ENCODE results near the gene MYO18B.

The MYO18B gene

DNA sequence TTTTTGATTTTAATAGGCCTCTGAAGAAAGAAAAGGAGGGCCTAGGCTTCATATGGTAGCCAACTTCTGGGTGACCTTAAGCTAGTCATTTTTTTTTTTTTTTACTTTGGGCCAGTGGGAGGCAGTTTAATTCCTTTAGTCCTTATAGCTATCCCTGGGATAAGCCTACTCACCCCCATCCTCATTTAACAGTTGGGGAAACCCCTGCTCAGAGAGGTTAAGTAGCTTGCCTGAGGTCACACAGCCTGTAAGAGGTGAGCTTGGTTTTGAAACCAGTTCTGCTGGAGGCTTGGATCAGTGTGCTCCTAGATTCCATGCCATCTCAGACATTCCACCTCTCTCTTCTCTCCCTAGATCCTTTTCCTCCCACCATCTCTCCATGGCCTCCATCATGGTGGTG, 86.4 kb downstream of the MYO18B start:
- no peak for DNase-seq (ENCODE audit: low spot score)

DNA sequence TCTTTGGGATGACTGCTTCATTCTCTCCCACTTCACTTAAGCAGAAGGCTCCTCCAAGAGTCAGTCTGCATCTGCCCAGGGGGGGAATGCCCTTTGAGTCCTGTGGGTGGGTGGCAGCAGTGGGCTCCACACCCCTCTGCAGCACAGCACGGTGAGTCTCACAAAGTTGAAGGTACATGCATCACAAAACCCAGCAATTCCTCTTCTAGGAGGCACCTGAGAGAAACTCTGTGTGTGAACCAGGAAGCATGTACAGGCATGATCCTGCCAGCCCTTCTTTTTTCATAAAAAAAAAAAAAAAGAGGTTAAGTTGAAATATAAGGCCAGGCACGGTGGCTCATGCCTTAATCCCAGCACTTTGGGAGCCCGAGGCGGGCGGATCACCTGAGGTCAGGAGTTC, 87.2 kb downstream of the MYO18B start:
- DNase-seq (ENCODE audit: low spot score), result no peak

DNA sequence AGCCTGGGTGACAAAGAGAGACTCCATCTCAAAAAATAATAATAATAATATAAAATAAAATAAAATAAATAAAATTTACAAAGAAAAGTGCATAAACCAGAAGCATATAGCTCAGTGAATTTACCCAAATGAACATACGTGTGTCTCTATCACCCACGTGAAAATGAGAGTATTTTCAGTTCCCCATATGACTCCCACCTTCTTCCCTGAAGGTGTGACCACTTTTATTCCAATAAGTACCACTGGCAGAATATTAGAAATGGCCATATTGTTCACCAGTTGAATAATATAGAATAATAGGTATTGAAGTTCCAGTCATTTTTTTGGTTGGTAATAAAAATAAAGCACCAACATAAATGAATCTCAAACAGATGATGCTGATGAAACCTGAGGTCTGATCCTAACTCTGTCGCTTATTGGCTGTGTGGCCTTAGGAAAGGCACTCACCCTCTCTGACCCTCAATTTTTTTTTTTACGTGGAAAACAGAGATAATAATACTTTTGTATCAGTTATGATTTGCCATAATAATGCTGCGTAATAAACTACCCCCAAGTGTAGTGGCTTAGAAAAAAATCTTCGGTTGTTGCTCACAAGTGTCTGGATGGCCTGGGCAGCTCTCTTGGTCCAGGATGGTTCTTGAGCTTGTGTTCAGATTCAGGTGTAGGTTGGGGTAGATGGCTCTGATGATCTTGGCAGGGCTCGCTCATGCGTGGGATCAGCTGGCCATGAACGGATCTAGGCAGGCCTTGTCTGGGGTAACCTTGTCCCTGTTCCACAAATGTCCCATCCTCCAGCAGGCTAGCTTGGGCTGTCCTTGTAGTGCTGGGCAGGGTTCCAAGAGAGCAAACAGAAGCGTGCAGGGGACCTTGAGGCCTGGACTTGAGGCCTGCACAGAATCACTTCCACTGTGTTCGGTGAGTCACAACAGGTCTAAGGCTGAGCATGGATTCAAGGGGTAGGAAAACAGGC, 88.1 kb downstream of the MYO18B start:
- no peak for DNase-seq (ENCODE audit: low spot score)

- no peak for DNase-seq (ENCODE audit: low spot score)
Observed at GRCh38 chr22:25833091-25833490, 91.1 kb downstream of the MYO18B start.

DNA sequence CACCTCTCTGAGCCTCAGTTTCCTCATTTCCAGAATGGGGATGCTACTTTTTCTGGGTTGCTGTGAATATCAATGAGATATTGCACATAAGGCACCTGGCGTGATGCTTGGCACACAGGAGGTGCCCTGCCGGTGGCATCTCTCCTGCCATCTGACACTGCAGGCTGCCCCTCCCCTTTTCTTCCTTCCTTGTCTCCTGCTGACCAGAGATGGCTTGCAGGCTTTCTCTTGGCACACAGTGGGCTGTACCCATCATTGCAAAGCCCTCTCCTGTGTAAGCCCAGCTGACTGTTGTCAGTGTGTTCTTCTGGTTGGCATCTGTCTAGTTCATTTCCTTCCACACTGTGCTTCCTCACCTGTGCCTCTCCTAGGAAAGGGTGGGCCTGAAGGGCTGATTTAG, 91.7 kb downstream of the MYO18B start:
- no peak for DNase-seq (ENCODE audit: low spot score)

DNA sequence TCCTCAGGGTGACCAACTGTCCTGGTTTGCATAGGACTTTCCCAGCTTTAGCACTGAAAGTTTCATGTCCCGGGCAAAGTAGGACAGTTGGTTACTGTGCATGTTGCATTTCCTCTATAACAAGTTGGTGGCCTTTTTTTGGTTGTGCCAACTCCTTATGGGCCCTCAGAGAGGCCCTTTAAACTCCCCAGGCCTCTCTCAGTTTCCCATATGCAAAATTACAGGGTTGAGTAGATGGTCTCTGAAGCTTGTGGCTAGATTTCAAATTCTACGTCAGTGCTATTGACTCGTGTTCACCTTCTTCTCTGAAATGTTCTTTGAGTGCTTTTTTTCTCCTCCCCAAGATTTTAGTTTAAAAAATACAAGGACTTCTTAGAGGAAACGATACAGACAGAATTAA, 92.5 kb downstream of the MYO18B start:
- DNase-seq (ENCODE audit: low spot score), result no peak

GRCh38 chr22:25835348-25835747, 93.4 kb downstream of the MYO18B start:
- DNase-seq (ENCODE audit: low spot score), result no peak

DNA sequence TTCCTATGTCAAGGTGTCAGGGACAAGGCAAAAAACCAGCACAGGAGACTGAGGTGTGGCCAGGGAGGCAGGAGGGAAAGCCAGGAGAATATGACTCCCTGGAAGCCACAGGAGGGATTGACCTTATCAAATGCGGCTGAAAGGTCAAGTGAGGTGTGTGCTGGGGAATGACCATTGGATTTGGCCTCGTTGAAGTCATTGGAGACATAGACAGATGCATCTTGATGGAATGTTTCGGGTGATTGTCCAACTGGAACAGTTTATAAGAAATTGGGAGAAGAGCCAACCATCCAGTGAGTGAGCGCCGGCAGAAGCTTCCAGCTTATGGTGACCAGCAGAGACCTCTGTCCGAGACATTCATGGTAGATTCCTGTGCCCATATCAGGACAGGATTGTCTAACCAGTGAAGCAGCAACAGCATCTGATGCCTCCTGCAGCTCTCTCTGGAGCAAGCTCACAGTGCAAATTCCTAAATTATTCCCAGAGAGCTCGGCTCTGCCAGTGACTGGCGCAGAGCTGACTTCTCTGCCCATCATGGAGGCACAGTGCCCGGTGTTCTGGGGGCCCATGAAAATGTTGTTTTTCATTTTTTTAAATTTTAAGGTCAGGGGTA, 95.4 kb downstream of the MYO18B start:
- no peak for DNase-seq (ENCODE audit: low spot score)

DNA sequence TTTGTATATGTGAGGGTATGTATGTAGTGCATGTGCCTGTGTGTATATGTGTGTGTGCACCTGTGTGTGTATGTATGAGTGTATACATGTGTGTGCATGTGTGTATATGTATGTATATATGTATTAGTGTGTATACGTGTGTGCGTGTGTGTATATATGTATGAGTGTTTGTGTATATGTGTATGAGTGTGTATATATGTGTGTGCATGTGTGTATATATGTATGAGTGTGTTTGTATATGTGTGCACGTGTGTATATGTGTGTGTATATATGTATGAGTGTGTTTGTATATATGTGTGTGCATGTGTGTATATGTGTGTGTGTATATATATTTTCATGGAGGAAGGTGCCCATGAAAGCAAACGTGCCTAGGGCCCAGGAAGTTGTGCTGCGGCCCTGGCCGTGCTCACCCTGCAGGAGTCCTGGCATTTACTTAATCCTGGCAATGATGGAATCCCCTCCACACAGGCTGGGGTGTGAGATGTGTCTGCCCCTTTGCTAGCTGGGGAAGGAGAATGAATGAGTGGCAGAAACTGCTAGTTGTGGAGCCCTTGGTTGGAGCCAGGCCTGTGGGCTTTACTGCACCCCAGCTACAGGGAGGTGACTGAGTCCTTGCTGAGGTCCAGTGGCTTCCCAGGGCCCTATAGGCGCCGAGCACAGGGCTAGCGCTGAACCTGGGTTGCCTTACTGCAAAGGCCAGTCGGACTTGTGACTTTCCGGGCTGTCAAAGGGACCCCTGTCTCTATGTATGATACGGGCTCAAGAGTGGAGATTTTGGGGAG, 97.2 kb downstream of the MYO18B start:
- no peak for DNase-seq (ENCODE audit: low spot score)

DNA sequence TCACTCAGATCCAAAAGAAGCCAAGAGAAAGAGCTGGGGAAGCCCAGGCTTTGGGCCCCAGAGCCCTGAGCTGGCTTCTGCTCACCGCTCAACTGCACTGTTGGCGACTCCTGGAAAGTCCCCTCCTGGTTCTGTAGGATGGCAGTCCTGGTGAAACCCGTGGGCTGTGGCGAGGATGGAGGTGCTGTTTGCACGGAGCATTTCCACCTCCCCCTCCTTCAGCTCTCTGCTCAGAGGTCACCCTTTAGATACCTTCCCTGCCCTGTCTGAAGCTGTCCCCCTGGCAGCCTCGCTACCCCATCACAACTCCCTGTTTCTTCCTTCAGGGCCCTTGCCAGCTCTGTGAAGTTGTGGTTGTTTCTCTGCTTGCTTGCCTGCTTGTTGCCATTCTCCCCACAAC, 97.8 kb downstream of the MYO18B start:
- DNase-seq (ENCODE audit: low spot score), result no peak

- no peak for DNase-seq (ENCODE audit: low spot score)
Observed at GRCh38 chr22:25840167-25840566, 98.2 kb downstream of the MYO18B start.

- no peak for DNase-seq (ENCODE audit: low spot score)
Observed at GRCh38 chr22:25840891-25841290, 98.9 kb downstream of the MYO18B start.

DNA sequence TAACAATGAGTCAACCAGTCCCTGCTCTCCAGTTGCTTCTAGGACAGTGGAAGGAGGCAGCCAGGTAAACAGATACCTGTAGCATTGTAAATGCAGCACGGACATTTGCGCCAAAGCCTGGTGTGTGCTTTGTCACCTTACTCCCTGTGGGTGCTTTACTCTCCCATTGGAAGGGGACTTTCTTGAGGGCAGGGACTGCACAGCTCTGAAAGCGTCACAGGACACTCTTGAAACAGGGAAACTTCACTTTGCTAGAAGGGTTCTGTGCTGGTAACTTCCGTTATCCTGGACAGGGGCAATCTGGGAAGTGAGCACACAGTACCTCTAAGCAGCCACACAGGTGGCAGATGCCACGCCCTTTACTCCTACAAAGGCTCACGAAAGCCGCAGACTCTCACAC, 99.8 kb downstream of the MYO18B start:
- no peak for DNase-seq (ENCODE audit: low spot score)

- no peak for DNase-seq (ENCODE audit: low spot score)
Observed at GRCh38 chr22:25843660-25844405, 101.8 kb downstream of the MYO18B start.

DNA sequence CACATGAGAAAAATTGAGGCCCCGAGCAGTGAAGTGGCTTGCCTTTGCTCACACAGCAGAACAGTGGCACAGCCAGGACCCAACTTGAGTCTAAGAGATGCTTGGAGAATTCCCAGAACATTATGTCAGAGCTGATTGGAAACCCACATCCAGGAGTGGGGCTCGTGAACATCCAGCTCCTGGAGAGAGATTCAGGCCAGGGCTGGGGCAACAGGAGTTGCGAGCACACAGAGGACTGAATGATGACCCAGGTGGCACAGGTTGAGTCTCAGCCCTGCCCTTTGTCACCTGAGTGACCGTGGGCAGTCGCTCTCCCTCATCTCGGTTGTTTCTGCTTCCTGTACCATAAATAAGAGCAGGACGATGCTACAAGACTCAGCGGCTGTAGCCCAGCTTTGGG, 102.6 kb downstream of the MYO18B start:
- no peak for DNase-seq (ENCODE audit: low spot score)

- no peak for DNase-seq (ENCODE audit: low spot score)
Observed at GRCh38 chr22:25845985-25846745, 104.2 kb downstream of the MYO18B start.

GRCh38 chr22:25847451-25847850, 105.5 kb downstream of the MYO18B start:
- no peak for DNase-seq (ENCODE audit: low spot score)

GRCh38 chr22:25848954-25849353, 107.0 kb downstream of the MYO18B start:
- no peak for DNase-seq (ENCODE audit: low spot score)

DNA sequence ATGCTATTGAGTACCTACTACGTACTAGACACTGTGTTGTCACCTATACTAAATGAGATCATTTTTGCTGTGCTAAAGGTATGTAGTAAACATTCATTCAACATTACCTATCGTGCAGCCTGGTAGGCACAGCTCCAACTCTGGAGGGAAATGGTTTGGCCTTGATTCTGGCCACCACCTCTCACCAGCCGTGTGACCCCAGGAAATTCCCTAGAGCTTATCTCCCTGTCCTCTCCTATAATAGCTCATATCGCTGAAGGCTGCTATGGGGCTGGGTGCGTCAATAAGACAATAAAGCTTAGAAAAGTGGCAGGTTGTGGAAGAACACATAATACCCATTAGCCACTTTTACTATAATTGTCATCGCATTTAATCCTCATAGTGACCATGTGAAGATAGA, 107.5 kb downstream of the MYO18B start:
- DNase-seq (ENCODE audit: low spot score), result no peak

DNA sequence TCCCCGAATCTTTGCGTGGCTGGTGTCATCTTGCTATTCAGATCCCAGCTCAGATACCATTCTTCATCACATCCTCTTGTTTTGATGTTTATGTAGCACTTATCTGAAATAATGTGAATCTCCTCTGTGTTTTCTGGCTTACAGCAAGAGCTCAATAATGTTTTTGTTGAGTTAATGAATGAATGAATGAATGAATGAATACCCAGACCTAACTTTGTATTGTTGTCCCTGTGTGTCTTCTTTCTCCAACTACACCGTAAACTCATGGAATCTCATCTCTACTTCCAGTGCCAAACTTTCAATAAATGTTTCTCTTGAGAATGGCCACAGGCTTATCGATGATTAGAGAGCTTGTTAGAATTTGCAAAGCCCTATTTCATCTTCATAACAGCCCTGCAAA, 110.2 kb downstream of the MYO18B start:
- no peak for DNase-seq (ENCODE audit: low spot score)

- DNase-seq (ENCODE audit: low spot score), result no peak
Observed at GRCh38 chr22:25853078-25853477, 111.1 kb downstream of the MYO18B start.
